ENCODE results near the gene SLC38A4.
"Not testable (repeated sequence)": the region's sequence is repeated elsewhere in the genome, so short reads cannot be mapped to it uniquely, and the experiment has no call there.

Gene SLC38A4, protein sequence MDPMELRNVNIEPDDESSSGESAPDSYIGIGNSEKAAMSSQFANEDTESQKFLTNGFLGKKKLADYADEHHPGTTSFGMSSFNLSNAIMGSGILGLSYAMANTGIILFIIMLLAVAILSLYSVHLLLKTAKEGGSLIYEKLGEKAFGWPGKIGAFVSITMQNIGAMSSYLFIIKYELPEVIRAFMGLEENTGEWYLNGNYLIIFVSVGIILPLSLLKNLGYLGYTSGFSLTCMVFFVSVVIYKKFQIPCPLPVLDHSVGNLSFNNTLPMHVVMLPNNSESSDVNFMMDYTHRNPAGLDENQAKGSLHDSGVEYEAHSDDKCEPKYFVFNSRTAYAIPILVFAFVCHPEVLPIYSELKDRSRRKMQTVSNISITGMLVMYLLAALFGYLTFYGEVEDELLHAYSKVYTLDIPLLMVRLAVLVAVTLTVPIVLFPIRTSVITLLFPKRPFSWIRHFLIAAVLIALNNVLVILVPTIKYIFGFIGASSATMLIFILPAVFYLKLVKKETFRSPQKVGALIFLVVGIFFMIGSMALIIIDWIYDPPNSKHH

GRCh38 chr12:46825591-46826414 lies at the start of gene SLC38A4:
Gene SLC38A4, minus strand, starts transcription at chr12:46825997. Its CDS starts 32,926 bp downstream, at chr12:46793071.
- no peak for DNase-seq

DNA sequence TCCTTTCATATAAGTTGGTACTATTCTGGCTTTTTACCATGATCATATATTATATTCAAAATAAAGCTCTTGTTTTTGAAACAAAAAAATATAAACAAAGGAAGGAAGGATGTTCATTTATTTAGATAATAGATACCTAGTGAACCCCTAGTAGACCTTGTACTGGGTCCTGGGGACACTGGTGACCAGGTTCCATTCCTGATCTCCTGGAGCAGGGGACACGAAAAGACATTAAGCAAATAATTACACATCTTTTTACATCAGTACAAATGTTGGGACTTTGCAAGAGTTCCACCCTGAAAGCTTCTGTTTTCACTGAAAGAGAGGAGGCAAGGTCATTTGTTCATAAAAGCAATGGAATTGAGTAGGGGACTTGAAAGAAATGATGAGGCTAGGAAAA lies 49.3 kb upstream of the SLC38A4 start:
- no peak for DNase-seq

- DNase-seq: no peak
These were observed 48.8 kb upstream of the SLC38A4 start for GRCh38 chr12:46874642-46875041.

DNA sequence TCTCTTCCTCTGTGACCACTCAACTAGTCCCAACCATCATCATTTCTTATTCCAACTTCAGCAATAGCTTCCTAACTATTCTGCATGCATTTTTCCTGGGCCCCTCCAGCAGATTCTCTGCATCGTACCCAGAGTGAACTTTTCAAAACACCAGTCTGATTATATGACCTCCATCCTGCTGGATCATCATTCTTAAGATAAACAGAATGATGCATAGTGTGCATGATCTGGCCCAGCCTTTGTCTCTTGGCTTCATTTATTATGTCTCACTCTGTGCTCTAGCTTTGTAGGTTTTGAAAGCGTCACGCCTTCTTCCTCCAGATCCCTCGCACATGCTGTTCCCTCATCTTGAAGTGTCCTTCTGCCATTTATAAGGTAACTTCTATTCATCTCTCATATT lies 46.3 kb upstream of the SLC38A4 start:
- DNase-seq: no peak

- DNase-seq: no peak
These were observed 39.5 kb upstream of the SLC38A4 start for GRCh38 chr12:46865311-46865710.

DNA sequence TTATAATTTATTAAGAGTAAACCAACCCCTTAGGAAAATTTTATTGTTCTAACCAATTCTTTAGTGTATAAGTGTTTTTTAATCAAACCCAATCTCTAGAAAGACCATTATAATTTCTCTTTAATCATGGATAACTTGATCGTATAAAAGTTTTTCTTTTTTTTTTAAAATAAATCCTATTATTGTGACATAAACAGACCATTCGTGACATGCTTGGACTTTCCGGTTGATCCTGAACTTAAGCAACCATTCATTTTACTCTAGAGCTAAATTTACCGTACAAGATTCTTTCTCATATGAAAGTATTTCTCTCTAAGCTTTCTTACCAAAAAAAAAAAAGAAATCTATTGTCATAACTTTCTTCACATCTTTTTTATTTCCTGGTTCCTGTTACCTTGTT lies 32.6 kb upstream of the SLC38A4 start:
- no peak for DNase-seq

DNA sequence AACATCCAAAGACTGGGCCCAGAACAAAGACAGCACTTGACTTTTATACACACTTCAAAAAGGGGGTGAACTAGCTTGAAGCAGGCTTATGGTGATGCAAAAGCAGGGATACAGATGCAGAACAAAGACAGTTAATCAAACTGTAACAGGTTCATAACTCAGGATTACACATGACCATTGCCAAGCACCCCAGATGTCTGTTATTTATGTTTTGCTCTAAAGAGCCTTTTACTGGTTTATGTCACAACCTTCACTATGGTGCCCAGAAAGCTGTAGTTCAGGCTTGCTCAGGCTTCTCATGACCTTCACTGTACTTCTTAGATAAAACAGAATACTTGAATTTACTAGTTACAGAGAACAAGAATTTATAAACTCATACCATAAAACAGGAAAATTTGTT lies 31.7 kb upstream of the SLC38A4 start:
- DNase-seq: no peak

DNA sequence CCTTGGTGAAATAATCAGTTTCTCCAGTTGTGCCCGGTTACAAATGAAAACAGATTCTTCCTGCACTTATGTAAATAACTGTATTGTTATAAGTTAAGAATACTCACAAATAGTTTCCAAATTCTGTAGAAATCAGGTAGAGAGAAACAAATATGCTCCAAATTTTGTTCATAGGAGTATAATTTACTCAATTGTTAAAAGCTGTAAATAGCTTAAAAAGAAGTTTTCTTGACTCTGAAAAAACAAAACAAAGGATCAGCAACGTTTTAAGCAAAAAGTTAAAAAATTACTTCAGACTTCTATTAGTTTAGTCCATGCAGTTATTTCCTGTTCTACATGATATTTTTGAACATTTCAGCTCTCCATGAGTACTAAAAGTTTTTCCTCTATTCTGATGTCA lies 30.0 kb upstream of the SLC38A4 start:
- DNase-seq: no peak

DNA sequence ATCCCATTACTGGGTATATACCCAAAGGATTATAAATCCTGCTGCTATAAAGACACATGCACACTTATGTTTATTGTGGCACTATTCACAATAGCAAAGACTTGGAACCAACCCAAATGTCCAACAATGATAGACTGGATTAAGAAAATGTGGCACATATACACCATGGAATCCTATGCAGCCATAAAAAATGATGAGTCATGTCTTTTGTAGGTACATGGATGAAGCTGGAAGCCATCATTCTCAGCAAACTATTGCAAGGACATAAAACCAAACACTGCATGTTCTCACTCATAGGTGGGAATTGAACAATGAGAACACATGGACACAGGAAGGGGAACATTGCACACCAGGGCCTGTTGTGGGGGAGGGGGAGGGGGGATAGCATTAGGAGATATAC lies 28.4 kb upstream of the SLC38A4 start:
- not testable (repeated sequence) for DNase-seq

DNA sequence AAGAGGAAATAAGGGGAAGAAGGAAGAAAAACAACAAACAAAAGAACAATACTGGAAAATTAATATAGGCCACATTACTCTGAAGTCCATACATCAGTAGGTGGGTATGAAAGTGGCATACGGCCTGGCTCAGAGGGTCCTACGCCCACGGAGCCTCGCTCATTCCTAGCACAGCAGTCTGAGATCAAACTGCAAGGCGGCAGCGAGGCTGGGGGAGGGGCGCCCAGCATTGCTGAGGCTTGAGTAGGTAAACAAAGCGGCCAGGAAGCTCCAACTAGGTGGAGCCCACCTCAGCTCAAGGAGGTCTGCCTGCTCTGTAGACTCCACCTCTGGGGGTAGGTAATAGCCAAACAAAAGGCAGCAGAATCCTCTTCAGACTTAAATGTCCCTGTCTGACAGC lies 23.0 kb upstream of the SLC38A4 start:
- not testable (repeated sequence) for DNase-seq

DNA sequence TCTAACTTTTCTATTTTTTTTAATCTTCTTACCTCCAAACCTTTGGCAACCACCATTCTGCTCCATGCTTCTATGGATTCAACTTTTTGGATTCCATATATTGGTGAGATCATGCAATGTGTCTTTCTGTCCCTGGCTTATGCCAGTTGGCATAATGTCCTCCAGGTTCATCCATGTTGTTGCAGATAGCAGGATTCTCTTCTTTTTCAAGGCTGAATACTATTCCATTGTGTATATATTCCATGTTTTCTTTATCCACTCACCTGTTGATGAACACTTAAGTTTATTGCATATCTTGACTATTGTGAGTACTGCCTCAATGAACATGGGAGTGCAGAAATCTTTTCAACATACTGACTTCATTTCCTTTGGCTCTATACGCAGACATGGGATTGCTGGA lies 21.2 kb upstream of the SLC38A4 start:
- DNase-seq: no peak

DNA sequence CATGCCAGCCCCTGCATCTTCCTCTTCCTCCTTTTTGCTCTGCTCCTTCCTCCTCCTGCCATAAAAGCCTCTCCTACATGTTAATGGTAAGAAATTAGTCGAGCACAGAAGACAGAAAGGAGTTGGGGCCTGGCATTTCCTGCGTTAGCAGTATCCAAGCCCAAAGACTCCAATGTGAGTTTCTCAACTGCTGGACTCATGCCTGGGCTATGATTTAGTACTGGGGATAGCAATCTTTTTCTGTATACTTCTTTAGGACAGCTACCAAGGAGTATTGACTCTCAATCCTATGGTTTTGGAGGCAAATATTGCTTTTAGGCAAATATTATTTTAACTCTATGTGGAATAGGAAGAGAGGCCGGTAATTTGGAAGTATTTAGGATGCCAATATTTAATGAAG lies 18.0 kb upstream of the SLC38A4 start:
- no peak for DNase-seq

GRCh38 chr12:46841891-46842290 lies 16.1 kb upstream of the SLC38A4 start:
- no peak for DNase-seq

DNA sequence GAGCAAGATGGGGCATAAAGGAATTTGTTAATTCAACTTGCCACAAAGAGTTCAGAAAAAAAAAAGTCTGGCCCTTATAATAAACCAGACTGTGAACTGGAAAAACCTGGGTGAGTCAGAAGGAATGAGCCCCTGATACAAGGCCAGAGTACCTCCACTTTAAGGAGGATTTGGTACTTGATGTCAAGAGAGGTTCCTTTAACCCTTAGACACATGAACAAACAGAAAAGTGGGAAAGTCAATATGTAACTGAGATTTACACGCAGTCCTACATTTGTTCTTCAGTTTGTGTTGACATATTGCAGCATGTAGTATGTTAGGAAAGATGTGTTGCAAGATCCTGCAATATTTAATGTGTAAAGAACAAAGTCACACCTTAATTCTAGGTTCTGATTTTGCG lies 14.2 kb upstream of the SLC38A4 start:
- no peak for DNase-seq

DNA sequence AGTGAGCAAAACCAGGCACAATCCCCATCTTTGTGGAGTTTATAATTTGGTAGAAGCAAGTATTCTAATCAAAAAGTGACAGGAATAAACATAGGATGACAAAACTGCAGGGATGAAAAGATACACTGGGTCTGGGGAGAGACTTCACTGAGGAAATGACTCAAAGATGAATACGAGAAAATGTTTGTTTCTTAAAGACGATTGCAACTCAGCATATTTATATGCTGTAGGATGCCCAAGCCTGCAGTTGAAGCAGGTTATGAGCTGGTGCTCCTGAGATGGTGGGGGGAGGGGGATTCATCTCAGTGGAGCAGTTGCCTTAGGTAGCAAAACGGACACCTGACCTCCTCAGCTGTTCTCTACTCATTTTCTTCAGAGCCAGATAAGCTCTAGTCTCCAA lies 13.4 kb upstream of the SLC38A4 start:
- no peak for DNase-seq

- no peak for DNase-seq
These were observed 10.0 kb upstream of the SLC38A4 start for GRCh38 chr12:46835785-46836184.

DNA sequence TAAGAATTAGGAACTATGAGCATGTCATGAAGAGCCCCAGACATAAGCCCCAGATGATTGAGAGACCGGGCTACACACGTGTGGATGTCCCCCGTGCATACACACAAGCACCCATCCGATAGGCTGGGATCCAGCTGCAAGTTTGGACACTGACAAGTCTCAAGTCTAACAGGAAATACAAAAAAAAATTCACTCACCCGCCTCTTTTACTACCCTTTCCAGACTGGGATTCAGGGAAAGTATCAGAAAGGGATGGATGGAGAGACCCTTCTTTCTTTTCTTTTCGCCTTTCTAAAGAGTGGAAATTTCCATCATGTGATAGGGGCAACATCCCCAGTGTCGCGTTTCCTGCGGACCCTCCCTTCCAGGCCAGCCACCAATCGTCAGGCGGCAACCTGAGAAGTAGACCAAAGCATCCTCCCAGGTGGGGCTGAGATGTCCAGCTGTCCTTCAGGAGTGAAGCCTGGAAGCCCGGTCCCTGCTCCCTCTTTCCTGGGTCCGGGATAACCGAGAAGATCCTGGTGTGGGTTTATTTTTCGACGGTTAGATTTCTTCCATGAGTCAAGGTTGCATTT lies 6.4 kb upstream of the SLC38A4 start:
- no peak for DNase-seq

DNA sequence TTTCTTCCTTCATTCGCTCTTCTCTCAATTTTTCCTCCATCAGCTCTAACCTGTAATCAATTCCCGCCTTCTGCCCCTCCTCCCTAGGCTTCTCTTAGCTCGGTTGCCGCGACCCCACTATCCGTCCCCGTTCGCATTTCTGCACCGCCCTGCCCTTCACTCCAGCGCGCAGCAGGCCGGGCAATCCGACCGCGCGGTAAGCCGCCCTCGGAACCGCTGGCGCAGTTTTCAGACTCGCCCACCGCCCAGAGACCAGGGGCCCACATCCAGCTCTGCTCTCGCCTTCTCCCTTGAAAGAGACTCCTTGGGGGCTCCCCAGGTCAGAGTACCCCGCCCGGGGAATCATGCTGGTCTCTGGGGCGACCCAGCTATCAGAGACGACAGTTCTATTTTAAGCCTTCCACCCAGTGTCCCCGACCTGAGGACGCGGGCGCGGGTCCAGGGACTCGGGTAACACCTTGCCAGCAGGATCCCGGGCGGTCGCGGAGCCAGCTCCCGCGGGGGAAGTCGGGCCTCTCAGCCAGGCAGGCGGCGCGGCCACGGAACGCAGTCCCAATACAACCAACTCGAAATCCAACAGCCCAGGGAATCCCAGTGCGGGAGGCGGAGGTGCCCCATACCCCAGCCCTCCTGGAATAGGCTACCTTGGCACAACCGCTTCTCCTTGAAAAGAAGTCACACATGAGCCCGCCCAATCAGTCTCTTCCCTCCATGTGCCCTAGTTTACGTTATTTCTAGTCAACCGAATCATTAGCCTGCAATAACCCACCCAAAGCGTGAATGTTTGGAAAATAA lies 5.7 kb upstream of the SLC38A4 start:
- DNase-seq: no peak

DNA sequence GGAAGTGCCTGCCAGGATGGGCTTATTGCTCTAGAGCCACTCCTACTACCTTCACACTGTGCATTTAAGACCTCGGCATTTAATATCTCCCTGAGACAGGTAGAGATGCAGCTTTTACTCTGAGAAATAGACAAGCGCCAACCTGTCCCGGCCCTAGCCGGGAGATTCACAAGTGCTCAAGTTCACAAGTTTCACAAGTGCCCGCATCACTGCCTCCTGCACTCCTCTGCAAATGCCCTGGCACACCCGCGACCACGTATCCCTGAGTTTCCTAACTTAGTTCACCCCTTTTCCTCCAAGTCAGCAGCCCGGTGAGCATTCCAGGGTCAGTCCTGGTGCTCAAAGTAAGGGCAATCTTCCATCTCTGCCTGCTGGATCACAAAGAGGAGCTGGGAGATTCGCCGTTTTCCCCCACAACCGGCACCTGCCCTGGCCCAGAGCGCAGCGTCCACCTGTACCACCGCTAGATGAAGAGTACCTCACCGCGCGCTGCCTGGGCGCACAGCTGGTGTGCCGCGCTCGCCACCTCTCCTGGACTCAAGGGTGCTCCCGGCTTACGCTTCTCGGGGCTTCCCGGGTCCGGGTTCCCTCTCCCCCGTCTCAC lies 5.0 kb upstream of the SLC38A4 start:
- DNase-seq: no peak

DNA sequence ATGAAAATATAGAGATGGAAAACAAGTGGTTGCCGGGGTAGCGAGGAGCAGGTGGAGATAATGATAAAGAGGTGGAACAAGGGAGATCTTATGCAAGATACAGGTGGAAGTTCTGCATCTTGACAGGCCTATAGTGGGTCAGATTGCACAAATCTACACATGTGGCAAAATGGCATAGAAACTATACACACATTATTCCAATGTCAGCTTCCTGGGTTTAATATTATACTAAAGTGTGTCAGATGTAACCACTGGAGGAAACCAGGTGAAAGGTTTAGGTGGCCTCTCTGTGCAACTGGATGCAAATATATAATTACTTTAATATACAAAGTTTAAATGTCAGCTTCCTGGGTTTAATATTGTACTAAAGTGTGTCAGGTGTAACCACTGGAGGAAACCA lies 1.1 kb downstream of the SLC38A4 start:
- DNase-seq: no peak

GRCh38 chr12:46818642-46819041 lies 7.2 kb downstream of the SLC38A4 start:
- DNase-seq: no peak

- no peak for DNase-seq
These were observed 10.0 kb downstream of the SLC38A4 start for GRCh38 chr12:46815809-46816208.

Measured in inflammatory macrophage treated with lipopolysaccharide for 4 hours (primary cell).